ENCODE measurements around the gene VPS39. TPM values are rescaled to one million over a fixed set of nuclear protein-coding genes. Genes with fewer than 3 reads are reported as not detected.
A peak's percentile ranks its signal among the peaks of the same experiment; 100 is the strongest.

The VPS39 gene
- total RNA-seq, 4 donors from 2014 or later: 24.4 to 57.2 (median 31.9) TPM

- Histone ChIP-seq H3K36me3 (no peaks in the 10 kb centered on the region), H3K27ac (no peak overlapping the region), H3K4me1 (peaks cover 0 to 9% (median 0%) of the 10 kb centered on the region in 3 donors), H3K9me3 (no peaks in the 10 kb centered on the region), H3K4me3 (no peak overlapping the region), H3K27me3 (no peaks in the 10 kb centered on the region)
- no peak for DNase-seq
- no peak for TF ChIP-seq POLR2A (IDR thresholded peaks at IDR 0.05)
- TF ChIP-seq CTCF (IDR thresholded peaks at IDR 0.05): no peak
- WGBS, 2 donors: 36 to 61% methylated on average over 2 to 3 of the region's 3 CpGs
- intact Hi-C loops (cut with DNase I): loop anchor here (5.0 to 10.0 kb wide), 2 partner anchors 57 to 154 kb away; no protein-coding TSS in a partner anchor
Measured at GRCh38 chr15:42138968-42139386, 69.1 kb downstream of the VPS39 start.

- Histone ChIP-seq H3K4me1 (peaks cover 0 to 9% (median 0%) of the 10 kb centered on the region in 3 donors), H3K27me3 (no peaks in the 10 kb centered on the region), H3K4me3 (no peak overlapping the region), H3K36me3 (no peaks in the 10 kb centered on the region), H3K27ac (no peak overlapping the region), H3K9me3 (no peaks in the 10 kb centered on the region)
- intact Hi-C loops (cut with DNase I): loop anchor here (5.0 to 10.0 kb wide), 2 partner anchors 56 to 154 kb away; no protein-coding TSS in a partner anchor
- 78 to 80% methylated on average over 2 to 4 of the region's 4 CpGs for WGBS, 2 donors
- DNase-seq: no peak
- TF ChIP-seq CTCF (IDR thresholded peaks at IDR 0.05) (no peak), POLR2A (IDR thresholded peaks at IDR 0.05) (no peak)
Measured at GRCh38 chr15:42138411-42138810, 69.7 kb downstream of the VPS39 start.

- no peaks in the 10 kb centered on the region for H3K27me3 ChIP-seq
- 35 to 42% methylated on average over 9 to 11 of the region's 11 CpGs for WGBS, 2 donors
- H3K4me3 ChIP-seq: no peak overlapping the region
- no peak for DNase-seq
- H3K36me3 ChIP-seq: no peaks in the 10 kb centered on the region
- intact Hi-C loops (cut with DNase I): loop anchor here (5.0 to 10.0 kb wide), 2 partner anchors 55 to 153 kb away; no protein-coding TSS in a partner anchor
- H3K9me3 ChIP-seq: no peaks in the 10 kb centered on the region
- TF ChIP-seq POLR2A (IDR thresholded peaks at IDR 0.05) (no peak), CTCF (IDR thresholded peaks at IDR 0.05) (peak; percentile 21 to 72 (median 52))
- no peak overlapping the region for H3K27ac ChIP-seq
- peaks cover 0 to 9% (median 0%) of the 10 kb centered on the region in 3 donors for H3K4me1 ChIP-seq
Measured at GRCh38 chr15:42137461-42138261, 70.4 kb downstream of the VPS39 start.

GRCh38 chr15:42136513-42136912, 71.6 kb downstream of the VPS39 start:
- no peaks in the 10 kb centered on the region for H3K27me3 ChIP-seq
- DNase-seq: no peak
- no peaks in the 10 kb centered on the region for H3K9me3 ChIP-seq
- intact Hi-C loops (cut with DNase I): loop anchor here (5.0 to 10.0 kb wide), 2 partner anchors 54 to 152 kb away; no protein-coding TSS in a partner anchor
- no peak overlapping the region for H3K4me3 ChIP-seq
- peaks cover 0 to 13% (median 0%) of the 10 kb centered on the region in 3 donors for H3K4me1 ChIP-seq
- no peaks in the 10 kb centered on the region for H3K36me3 ChIP-seq
- 65 to 81% methylated on average over 8 to 11 of the region's 11 CpGs for WGBS, 2 donors
- no peak overlapping the region for H3K27ac ChIP-seq
- no peak for TF ChIP-seq CTCF (IDR thresholded peaks at IDR 0.05)
- TF ChIP-seq POLR2A (IDR thresholded peaks at IDR 0.05): no peak

- intact Hi-C loops (cut with DNase I): loop anchor here (5.0 to 10.0 kb wide), 2 partner anchors 53 to 151 kb away; no protein-coding TSS in a partner anchor
- Histone ChIP-seq H3K36me3 (no peaks in the 10 kb centered on the region), H3K4me1 (peaks cover 0 to 13% (median 0%) of the 10 kb centered on the region in 3 donors), H3K4me3 (no peak overlapping the region), H3K27ac (no peak overlapping the region), H3K9me3 (no peaks in the 10 kb centered on the region), H3K27me3 (peaks cover 0 to 11% (median 0%) of the 10 kb centered on the region in 4 donors)
- DNase-seq: no peak
- TF ChIP-seq CTCF (IDR thresholded peaks at IDR 0.05): no peak
- no peak for TF ChIP-seq POLR2A (IDR thresholded peaks at IDR 0.05)
- 42 to 76% methylated on average over 1 of the region's 1 CpG for WGBS, 2 donors
Measured at GRCh38 chr15:42135351-42135750, 72.8 kb downstream of the VPS39 start.
